WTC11 (cell line): ENCODE measurements around the gene YTHDC1. TPM values are rescaled to one million over a fixed set of nuclear protein-coding genes. Genes with fewer than 3 reads are reported as not detected.

ENCODE experiments used
- ATAC-seq: fragments of 200-7000 bp; cut with Tn5 transposase; 2 replicates; pipeline ENCODE4 v1.10.0; 2021; ENCODE audit warnings: mild to moderate bottlenecking, moderate library complexity
- CTCF ChIA-PET: fragments of 300-600 bp; sonication (Branson Sonifier 250); formaldehyde crosslinking; loops from one replicate; lab custom pipeline; 2021; ENCODE audit warnings: antibody characterized with exemption; lab: Charles Lee
- POLR2A ChIA-PET: fragments of 350-600 bp; sonication (Branson Sonifier 250); formaldehyde crosslinking; loops from one replicate; lab custom pipeline; 2021; ENCODE audit warnings: antibody characterized with exemption; lab: Charles Lee
- DNase-seq: peaks from one replicate; pipeline ENCODE4 v3.0.0; 2021; ENCODE audit warnings: low spot score
- H3K27ac Mint-ChIP-seq: 2 replicates; pipeline ENCODE4 v1.8.0; 2021; ENCODE audit warnings: mixed read lengths
- H3K27me3 Mint-ChIP-seq: 2 replicates; pipeline ENCODE4 v1.8.0; 2021; ENCODE audit warnings: low read depth, mild to moderate bottlenecking, moderate library complexity, mixed read lengths
- H3K36me3 Mint-ChIP-seq: 2 replicates; pipeline ENCODE4 v1.8.0; 2021; ENCODE audit warnings: mixed read lengths
- H3K4me1 Mint-ChIP-seq: 2 replicates; pipeline ENCODE4 v1.8.0; 2022; ENCODE audit warnings: mixed read lengths
- H3K4me3 Mint-ChIP-seq: 2 replicates; pipeline ENCODE4 v1.8.0; 2021; ENCODE audit warnings: mild to moderate bottlenecking, moderate library complexity, mixed read lengths
- H3K9me3 Mint-ChIP-seq: 2 replicates; pipeline ENCODE4 v1.8.0; 2021; ENCODE audit warnings: mixed read lengths
- ATF6 ChIP-seq: sonication (generic); formaldehyde crosslinking; IDR thresholded peaks from 2 replicates; pipeline ENCODE4 v1.8.1; 2023; ENCODE audit warnings: mild to moderate bottlenecking, missing genetic modification reagents
- CBFB ChIP-seq: sonication (generic); formaldehyde crosslinking; IDR thresholded peaks from 2 replicates; pipeline ENCODE4 v1.8.1; 2022; ENCODE audit warnings: mild to moderate bottlenecking, low read depth, missing genetic modification reagents
- CDX4 ChIP-seq: fragments of 250-450 bp; sonication (Bioruptor Pico); IDR thresholded peaks from 2 replicates; pipeline ENCODE4 v1.9.0; 2021; ENCODE audit warnings: moderate library complexity, mild to moderate bottlenecking, inconsistent platforms, borderline replicate concordance
- CREB1 ChIP-seq: sonication (generic); formaldehyde crosslinking; IDR thresholded peaks from 2 replicates; pipeline ENCODE4 v1.8.0; 2023; ENCODE audit warnings: mild to moderate bottlenecking, missing genetic modification reagents
- JAZF1 ChIP-seq: fragments of 250-450 bp; sonication (Bioruptor Pico); IDR thresholded peaks from 2 replicates; pipeline ENCODE4 v1.9.0; 2021; ENCODE audit warnings: moderate library complexity, mild to moderate bottlenecking, inconsistent platforms
- JUN ChIP-seq: sonication (generic); formaldehyde crosslinking; IDR thresholded peaks from 2 replicates; pipeline ENCODE4 v1.8.0; 2023; ENCODE audit warnings: mild to moderate bottlenecking, missing genetic modification reagents
- NFATC4 ChIP-seq: fragments of 250-450 bp; sonication (Bioruptor Pico); IDR thresholded peaks from 2 replicates; pipeline ENCODE4 v1.9.0; 2021; ENCODE audit warnings: mild to moderate bottlenecking
- NR2C2 ChIP-seq: sonication (generic); formaldehyde crosslinking; IDR thresholded peaks from 2 replicates; pipeline ENCODE4 v1.8.0; 2022; ENCODE audit warnings: mild to moderate bottlenecking, missing genetic modification reagents
- RORB ChIP-seq: fragments of 250-450 bp; sonication (Bioruptor Pico); IDR thresholded peaks from 2 replicates; pipeline ENCODE4 v1.9.0; 2021; ENCODE audit warnings: mild to moderate bottlenecking
- TEAD1 ChIP-seq: sonication (generic); formaldehyde crosslinking; IDR thresholded peaks from 2 replicates; pipeline ENCODE4 v1.8.0; 2022; ENCODE audit warnings: mild to moderate bottlenecking, missing genetic modification reagents
- ZNF121 ChIP-seq: sonication (generic); formaldehyde crosslinking; IDR thresholded peaks from 2 replicates; pipeline ENCODE4 v1.8.0; 2023; ENCODE audit warnings: missing genetic modification reagents
- ZNF219 ChIP-seq: sonication (generic); formaldehyde crosslinking; IDR thresholded peaks from 2 replicates; pipeline ENCODE4 v1.8.0; 2023; ENCODE audit warnings: missing genetic modification reagents, mild to moderate bottlenecking, borderline replicate concordance
- ZNF232 ChIP-seq: sonication (generic); formaldehyde crosslinking; IDR thresholded peaks from 2 replicates; pipeline ENCODE4 v1.8.0; 2022; ENCODE audit warnings: mild to moderate bottlenecking, missing genetic modification reagents
- ZNF423 ChIP-seq: fragments of 250-450 bp; sonication (Bioruptor Pico); IDR thresholded peaks from 2 replicates; pipeline ENCODE4 v2.1.2; 2022; ENCODE audit warnings: mild to moderate bottlenecking, moderate library complexity
- total RNA-seq: library from RNA; stranded (reverse); gene quantifications from 3 replicates; pipeline ENCODE4 v1.2.3, GENCODE V29; 2021
- TF ChIP-seq, protein P1 (sequence below): sonication (generic); formaldehyde crosslinking; IDR thresholded peaks from 2 replicates; pipeline ENCODE4 v1.8.0; 2023; ENCODE audit warnings: missing genetic modification reagents, mild to moderate bottlenecking, borderline replicate concordance
- TF ChIP-seq, protein P2 (sequence below): sonication (generic); formaldehyde crosslinking; IDR thresholded peaks from 2 replicates; pipeline ENCODE4 v1.8.0; 2022; ENCODE audit warnings: mild to moderate bottlenecking, missing genetic modification reagents
- TF ChIP-seq, protein P3 (sequence below): fragments of 250-450 bp; sonication (Bioruptor Pico); IDR thresholded peaks from 2 replicates; pipeline ENCODE4 v1.9.0; 2021; ENCODE audit warnings: mild to moderate bottlenecking
- TF ChIP-seq, protein P4 (sequence below): sonication (generic); formaldehyde crosslinking; IDR thresholded peaks from 2 replicates; pipeline ENCODE4 v1.8.1; 2022; ENCODE audit warnings: low read depth, missing genetic modification reagents, borderline replicate concordance

YTHDC1 gene
- total RNA-seq, 1 experiment from 2014 or later = 118 TPM

- CTCF ChIA-PET = no interaction called here
Observed at GRCh38 chr4:68324519-68325262, 25.2 kb downstream of the YTHDC1 start.

More at GRCh38 chr4:68324519-68325262, 25.2 kb downstream of the YTHDC1 start:
- POLR2A ChIA-PET = no interaction called here
- H3K36me3 Mint-ChIP-seq = peaks cover 79% of the 10 kb centered on the region
- H3K4me1 Mint-ChIP-seq = no peaks in the 10 kb centered on the region
- ATAC-seq (no peak), DNase-seq (no peak)
- H3K27ac Mint-ChIP-seq = peak overlapping the region; percentile 46; the same call in 1 of the 2 replicates
- TF ChIP-seq ZNF232 (CRISPR knock-in tag) (no peak), RORB (CRISPR knock-in tag) (no peak), JAZF1 (CRISPR knock-in tag) (no peak), CBFB (CRISPR knock-in tag) (no peak), ZNF121 (CRISPR knock-in tag) (no peak), CDX4 (CRISPR knock-in tag) (no peak), TEAD1 (no peak), NFATC4 (no peak), ZNF423 (CRISPR knock-in tag) (no peak), NR2C2 (no peak), JUN (CRISPR knock-in tag) (no peak), ZNF219 (CRISPR knock-in tag) (no peak), CREB1 (CRISPR knock-in tag) (no peak), ATF6 (CRISPR knock-in tag) (no peak)
- TF ChIP-seq, protein P1, sequence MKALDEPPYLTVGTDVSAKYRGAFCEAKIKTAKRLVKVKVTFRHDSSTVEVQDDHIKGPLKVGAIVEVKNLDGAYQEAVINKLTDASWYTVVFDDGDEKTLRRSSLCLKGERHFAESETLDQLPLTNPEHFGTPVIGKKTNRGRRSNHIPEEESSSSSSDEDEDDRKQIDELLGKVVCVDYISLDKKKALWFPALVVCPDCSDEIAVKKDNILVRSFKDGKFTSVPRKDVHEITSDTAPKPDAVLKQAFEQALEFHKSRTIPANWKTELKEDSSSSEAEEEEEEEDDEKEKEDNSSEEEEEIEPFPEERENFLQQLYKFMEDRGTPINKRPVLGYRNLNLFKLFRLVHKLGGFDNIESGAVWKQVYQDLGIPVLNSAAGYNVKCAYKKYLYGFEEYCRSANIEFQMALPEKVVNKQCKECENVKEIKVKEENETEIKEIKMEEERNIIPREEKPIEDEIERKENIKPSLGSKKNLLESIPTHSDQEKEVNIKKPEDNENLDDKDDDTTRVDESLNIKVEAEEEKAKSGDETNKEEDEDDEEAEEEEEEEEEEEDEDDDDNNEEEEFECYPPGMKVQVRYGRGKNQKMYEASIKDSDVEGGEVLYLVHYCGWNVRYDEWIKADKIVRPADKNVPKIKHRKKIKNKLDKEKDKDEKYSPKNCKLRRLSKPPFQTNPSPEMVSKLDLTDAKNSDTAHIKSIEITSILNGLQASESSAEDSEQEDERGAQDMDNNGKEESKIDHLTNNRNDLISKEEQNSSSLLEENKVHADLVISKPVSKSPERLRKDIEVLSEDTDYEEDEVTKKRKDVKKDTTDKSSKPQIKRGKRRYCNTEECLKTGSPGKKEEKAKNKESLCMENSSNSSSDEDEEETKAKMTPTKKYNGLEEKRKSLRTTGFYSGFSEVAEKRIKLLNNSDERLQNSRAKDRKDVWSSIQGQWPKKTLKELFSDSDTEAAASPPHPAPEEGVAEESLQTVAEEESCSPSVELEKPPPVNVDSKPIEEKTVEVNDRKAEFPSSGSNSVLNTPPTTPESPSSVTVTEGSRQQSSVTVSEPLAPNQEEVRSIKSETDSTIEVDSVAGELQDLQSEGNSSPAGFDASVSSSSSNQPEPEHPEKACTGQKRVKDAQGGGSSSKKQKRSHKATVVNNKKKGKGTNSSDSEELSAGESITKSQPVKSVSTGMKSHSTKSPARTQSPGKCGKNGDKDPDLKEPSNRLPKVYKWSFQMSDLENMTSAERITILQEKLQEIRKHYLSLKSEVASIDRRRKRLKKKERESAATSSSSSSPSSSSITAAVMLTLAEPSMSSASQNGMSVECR (CRISPR knock-in tag) = no peak
- TF ChIP-seq, protein P2, sequence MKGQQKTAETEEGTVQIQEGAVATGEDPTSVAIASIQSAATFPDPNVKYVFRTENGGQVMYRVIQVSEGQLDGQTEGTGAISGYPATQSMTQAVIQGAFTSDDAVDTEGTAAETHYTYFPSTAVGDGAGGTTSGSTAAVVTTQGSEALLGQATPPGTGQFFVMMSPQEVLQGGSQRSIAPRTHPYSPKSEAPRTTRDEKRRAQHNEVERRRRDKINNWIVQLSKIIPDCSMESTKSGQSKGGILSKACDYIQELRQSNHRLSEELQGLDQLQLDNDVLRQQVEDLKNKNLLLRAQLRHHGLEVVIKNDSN (CRISPR knock-in tag) = no peak
- TF ChIP-seq, protein P3, sequence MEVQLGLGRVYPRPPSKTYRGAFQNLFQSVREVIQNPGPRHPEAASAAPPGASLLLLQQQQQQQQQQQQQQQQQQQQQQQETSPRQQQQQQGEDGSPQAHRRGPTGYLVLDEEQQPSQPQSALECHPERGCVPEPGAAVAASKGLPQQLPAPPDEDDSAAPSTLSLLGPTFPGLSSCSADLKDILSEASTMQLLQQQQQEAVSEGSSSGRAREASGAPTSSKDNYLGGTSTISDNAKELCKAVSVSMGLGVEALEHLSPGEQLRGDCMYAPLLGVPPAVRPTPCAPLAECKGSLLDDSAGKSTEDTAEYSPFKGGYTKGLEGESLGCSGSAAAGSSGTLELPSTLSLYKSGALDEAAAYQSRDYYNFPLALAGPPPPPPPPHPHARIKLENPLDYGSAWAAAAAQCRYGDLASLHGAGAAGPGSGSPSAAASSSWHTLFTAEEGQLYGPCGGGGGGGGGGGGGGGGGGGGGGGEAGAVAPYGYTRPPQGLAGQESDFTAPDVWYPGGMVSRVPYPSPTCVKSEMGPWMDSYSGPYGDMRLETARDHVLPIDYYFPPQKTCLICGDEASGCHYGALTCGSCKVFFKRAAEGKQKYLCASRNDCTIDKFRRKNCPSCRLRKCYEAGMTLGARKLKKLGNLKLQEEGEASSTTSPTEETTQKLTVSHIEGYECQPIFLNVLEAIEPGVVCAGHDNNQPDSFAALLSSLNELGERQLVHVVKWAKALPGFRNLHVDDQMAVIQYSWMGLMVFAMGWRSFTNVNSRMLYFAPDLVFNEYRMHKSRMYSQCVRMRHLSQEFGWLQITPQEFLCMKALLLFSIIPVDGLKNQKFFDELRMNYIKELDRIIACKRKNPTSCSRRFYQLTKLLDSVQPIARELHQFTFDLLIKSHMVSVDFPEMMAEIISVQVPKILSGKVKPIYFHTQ = no peak
- TF ChIP-seq, protein P4, sequence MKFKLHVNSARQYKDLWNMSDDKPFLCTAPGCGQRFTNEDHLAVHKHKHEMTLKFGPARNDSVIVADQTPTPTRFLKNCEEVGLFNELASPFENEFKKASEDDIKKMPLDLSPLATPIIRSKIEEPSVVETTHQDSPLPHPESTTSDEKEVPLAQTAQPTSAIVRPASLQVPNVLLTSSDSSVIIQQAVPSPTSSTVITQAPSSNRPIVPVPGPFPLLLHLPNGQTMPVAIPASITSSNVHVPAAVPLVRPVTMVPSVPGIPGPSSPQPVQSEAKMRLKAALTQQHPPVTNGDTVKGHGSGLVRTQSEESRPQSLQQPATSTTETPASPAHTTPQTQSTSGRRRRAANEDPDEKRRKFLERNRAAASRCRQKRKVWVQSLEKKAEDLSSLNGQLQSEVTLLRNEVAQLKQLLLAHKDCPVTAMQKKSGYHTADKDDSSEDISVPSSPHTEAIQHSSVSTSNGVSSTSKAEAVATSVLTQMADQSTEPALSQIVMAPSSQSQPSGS (CRISPR knock-in tag) = no peak
- no peaks in the 10 kb centered on the region for H3K27me3 Mint-ChIP-seq
- no peaks in the 10 kb centered on the region for H3K9me3 Mint-ChIP-seq
- H3K4me3 Mint-ChIP-seq = no peak overlapping the region
